GM21717 (cell line): ENCODE data around the gene MCU.

Source experiments
- ATAC-seq: cut with Tn5 transposase; IDR thresholded peaks from one replicate; pipeline ENCODE4 v1.9.1; 2021; ENCODE audit warnings: mild to moderate bottlenecking, moderate library complexity; ENCODE audit not compliant: unreplicated experiment

The MCU gene

GRCh38 chr10:72800000-72800740 is 108.2 kb downstream of the MCU start:
- no peak for ATAC-seq

- ATAC-seq = no peak
These were observed 108.8 kb downstream of the MCU start for GRCh38 chr10:72800741-72801092.

GRCh38 chr10:72801263-72801868 is 109.4 kb downstream of the MCU start:
- no peak for ATAC-seq

- no peak for ATAC-seq
These were observed 110.4 kb downstream of the MCU start for GRCh38 chr10:72802332-72802731.

- ATAC-seq = no peak
These were observed 111.0 kb downstream of the MCU start for GRCh38 chr10:72802763-72803505.

GRCh38 chr10:72808001-72808400 is 116.1 kb downstream of the MCU start:
- no peak for ATAC-seq

GRCh38 chr10:72809006-72809405 is 117.1 kb downstream of the MCU start:
- no peak for ATAC-seq

- no peak for ATAC-seq
These were observed 119.0 kb downstream of the MCU start for GRCh38 chr10:72810976-72811375.

GRCh38 chr10:72812415-72812752 is 120.4 kb downstream of the MCU start:
- no peak for ATAC-seq

GRCh38 chr10:72812753-72813430 is 120.9 kb downstream of the MCU start:
- ATAC-seq = no peak

GRCh38 chr10:72814099-72814790 is 122.3 kb downstream of the MCU start:
- ATAC-seq = no peak

- ATAC-seq = no peak
These were observed 124.6 kb downstream of the MCU start for GRCh38 chr10:72816565-72816964.

- no peak for ATAC-seq
These were observed 126.1 kb downstream of the MCU start for GRCh38 chr10:72818076-72818475.

- ATAC-seq = no peak
These were observed 127.1 kb downstream of the MCU start for GRCh38 chr10:72819053-72819452.

GRCh38 chr10:72821606-72822005 is 129.7 kb downstream of the MCU start:
- no peak for ATAC-seq

- no peak for ATAC-seq
These were observed 130.5 kb downstream of the MCU start for GRCh38 chr10:72822342-72822986.

- no peak for ATAC-seq
These were observed 133.2 kb downstream of the MCU start for GRCh38 chr10:72825163-72825562.

- no peak for ATAC-seq
These were observed 134.4 kb downstream of the MCU start for GRCh38 chr10:72826346-72826745.

- no peak for ATAC-seq
These were observed 136.4 kb downstream of the MCU start for GRCh38 chr10:72828294-72828693.

GRCh38 chr10:72830625-72831024 is 138.7 kb downstream of the MCU start:
- ATAC-seq = no peak
